Stimulated activated CD4-positive, alpha-beta T cell treated with anti-CD3 and anti-CD28 coated beads, Interleukin-1b, Interleukin-23, amount 100 ng/mL, for 4 hours (primary cell): ENCODE measurements around the gene ATG3.
A peak's percentile ranks its signal among the peaks of the same experiment; 100 is the strongest.
"Not testable (repeated sequence)": the region's sequence is repeated elsewhere in the genome, so short reads cannot be mapped to it uniquely, and the experiment has no call there.

Experiments used
- DNase-seq, 2 donors: peaks; one replicate each; pipeline ENCODE4 v3.0.0-alpha.2; 2020; ENCODE audit warnings: low read depth in 2 of 2

ATG3 gene

DNA sequence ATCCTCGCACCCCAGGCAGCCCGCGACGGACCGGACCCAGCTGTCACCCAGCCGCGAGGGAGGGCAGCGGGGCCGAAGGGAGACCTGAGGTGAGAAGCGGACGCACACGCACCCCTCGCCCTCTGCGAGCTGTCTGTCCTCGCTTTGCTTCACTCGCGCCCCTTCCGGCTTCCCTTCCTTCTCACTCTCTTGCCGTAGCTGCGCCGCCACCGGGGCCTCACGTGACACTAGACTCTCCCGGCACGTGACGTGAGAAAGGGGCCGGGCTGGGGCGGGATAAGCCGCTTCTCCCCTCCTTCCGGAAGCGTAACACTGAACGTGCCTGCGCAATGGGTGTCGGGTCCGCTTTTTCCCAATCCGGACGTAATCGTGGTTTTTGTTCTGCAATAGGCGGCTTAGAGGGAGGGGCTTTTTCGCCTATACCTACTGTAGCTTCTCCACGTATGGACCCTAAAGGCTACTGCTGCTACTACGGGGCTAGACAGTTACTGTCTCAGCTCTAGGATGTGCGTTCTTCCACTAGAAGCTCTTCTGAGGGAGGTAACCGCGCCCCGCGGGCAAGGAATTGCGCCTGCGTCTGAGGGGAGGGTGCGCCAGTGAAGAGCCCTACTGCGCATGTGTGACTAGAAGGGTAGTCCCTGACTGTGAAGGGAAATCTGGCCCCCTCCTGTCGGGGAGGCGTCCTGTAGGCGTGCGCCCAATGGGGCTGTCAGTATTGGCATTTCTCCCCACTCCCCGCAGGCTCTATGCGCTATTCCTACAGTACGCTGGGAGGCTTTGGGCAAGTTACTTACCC is at the start of gene ATG3, which contains the start of gene SLC35A5:
Gene ATG3, minus strand, starts transcription at position 229 of the 796 bp plus-strand sequence. CDS start 434 bp downstream, outside the sequence.
Gene SLC35A5, plus strand, starts transcription at position 312 of the 796 bp plus-strand sequence. CDS start 1,359 bp downstream, outside the sequence.
- peak; percentile 96 to 97 for DNase-seq

DNA sequence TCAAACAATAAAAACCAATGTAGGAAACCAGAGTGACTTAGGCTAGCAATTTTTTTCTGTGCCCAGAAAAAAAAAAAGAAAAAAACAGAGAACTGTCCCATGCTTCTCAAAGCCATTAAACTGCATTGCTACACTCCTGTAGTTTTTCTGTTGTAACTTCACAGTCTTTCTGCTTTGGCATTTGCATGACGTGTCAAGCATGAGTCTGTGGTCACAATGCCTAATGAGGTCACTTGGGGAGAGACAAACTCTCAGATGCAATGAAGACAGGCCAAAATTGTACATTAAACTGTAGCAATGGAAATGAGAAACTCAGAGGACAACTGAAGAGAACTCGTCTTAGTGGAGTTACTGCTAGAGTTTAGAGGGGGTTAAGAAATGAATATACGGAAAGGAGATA is 48.4 kb upstream of the ATG3 start:
- no peak for DNase-seq

- no peak for DNase-seq
These were observed 46.1 kb upstream of the ATG3 start for GRCh38 chr3:112607863-112608262.

GRCh38 chr3:112606098-112606497 is 44.3 kb upstream of the ATG3 start:
- no peak for DNase-seq

DNA sequence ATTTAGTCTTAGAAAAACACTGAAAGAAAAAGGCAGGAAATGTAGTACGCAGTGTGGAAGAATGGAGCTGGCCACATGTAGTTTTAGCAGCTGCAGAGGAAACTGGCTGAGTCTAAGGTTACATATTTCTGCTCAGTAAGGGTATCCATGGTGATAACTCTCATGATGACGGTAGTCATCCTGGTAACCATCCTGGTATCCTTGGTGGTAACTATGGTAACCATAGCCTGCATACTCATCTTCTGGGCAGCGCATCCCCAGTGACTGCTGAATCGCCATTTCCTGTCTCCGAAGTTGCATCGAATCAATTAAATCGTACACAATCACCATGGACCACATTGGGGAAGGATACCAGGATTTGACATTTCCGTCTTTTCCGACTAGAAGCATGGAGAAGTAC is 43.5 kb upstream of the ATG3 start:
- DNase-seq, result no peak

DNA sequence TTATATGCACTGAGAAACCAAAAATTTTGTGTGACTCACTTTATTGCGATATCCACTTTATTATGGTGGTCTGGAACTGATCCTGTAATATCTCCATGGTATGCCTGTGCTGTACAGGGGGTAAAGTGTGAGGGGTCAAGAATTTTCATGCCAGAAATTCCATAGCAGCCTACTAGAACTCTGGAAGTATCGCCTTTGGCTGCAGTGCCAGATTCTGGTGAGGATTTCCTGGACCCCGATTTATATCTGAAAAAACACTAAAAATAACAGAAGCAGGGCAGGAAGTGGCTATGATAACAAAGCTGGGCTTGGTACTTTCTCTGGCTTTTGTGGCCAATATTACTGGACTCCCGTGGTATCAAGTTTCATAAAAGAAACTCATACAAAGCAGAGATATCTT is 42.8 kb upstream of the ATG3 start:
- no peak for DNase-seq

DNA sequence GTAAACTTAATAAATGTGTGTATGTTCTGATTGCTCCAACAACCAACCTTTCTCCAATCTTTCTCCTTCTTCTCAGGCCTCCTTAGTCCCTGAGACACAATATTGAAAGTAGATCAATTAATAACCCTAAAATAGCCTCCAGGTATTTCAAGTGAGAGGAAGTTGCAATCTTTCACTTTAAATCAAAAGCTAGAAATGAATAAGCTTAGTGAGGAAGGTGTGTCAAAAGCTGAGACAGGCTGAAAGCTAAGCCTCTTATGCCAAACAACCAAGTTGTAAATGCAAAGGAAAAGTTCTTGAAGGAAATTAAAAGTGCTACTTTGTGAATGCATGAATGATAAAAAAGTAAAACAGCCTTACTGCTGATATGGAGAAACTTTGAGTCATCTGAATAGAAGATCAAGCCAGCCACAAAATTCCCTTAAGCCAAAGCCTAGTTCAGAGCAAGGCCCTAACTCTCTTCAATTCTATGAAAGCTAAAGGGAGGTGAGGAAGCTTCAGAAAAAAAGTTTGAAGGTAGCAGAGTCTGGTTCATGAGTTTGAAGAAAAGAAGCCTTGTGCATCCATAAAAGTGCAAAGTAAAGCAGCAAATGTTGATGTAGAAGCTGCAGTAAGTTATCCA is 40.6 kb upstream of the ATG3 start:
- no peak for DNase-seq

DNA sequence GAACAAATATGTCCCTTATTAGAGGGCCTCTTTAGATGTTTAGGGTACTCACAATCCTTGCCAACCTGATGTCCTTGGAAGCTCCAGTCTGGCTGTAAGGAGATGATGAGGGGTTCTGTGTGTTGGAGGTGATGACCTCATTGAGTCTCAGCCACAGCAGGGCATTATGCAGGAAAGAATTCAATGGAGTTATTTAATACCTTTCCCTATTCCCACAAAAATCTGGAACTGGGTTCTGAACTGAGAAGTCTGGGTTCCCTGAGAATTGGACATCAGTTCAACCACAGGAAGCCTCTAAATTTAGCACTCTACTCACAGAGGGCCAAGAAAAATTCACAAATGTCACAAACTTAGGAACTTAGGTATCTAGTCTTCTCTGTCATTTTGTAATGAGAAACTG is 37.0 kb upstream of the ATG3 start:
- DNase-seq, result no peak

GRCh38 chr3:112597945-112598344 is 36.2 kb upstream of the ATG3 start:
- DNase-seq, result no peak

DNA sequence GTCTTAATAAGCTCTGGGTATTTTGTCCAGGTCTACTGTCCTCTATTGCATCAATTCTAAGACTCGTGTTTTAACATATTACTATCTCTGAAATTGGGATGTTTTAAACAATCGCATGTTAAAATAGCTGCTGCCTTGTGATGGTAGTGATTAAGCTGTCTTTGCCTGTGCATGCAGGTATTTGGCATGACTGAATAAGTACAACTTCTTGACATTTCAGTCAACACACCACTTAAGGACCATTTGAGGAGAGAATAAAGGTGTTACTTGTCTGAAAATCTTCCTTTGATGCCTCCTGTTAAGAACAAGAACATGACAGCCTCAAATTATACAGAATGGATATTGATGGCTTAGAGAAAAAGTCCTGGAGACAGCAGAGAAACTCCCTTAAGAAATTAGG is 33.1 kb upstream of the ATG3 start:
- DNase-seq, result no peak

DNA sequence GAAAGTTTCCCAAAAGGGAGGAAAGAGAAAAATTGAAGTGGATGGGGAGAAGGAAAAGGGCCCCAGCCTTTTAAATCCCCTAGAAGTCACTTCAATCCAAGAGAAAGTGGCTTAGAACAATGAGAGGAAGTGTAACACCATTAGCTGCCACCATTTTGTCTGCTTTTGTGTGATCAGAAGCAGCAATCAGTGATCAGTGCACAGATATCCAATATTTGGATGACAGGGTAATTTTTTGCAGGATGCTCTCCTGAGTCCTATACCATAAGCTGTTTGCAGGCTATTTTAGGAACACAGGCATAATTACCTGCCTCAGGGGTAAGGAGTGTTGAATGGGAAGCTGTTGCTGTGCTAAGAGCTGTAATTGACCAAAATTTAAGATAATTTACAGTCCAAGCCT is 31.5 kb upstream of the ATG3 start:
- DNase-seq, result no peak

GRCh38 chr3:112587336-112587735 is 25.6 kb upstream of the ATG3 start:
- DNase-seq, result no peak

DNA sequence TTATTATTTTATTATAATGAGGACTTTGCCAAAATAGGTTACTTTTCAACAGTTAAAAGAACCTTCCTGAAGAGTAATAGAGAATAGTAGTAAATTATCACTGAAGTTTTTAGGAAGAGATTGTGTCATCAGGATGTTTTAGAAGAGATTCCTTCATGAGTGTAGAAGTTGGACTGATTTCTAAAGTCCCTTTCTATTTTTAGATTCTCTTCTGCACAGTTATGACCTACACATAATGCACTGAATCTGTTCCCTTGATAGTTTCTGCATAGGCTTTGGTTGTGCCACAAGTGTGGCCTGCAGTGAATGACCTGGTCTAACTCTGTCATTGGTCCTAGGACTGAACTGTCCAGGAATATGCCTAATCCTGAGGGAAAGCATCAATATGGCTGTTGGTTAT is 24.0 kb upstream of the ATG3 start:
- DNase-seq, result no peak

DNA sequence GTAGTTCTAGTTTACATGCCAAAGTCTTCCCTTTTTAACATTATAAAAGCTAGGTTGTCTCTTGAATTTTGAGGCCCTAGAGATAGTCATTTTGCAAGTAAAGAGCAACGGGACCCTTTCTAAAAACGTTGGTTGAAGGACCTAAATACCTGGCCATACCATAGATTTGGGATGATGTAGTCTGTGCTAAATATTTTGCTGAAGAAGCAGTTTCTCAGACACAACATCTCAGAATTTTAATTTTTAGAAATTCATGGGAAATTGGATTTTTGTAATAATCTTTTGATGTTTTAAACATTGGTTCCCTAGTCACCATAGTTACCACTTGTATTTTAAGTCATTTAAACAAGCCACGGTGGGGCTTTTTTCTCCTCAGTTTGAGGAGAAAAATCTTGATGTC is 21.3 kb upstream of the ATG3 start:
- DNase-seq, result no peak

DNA sequence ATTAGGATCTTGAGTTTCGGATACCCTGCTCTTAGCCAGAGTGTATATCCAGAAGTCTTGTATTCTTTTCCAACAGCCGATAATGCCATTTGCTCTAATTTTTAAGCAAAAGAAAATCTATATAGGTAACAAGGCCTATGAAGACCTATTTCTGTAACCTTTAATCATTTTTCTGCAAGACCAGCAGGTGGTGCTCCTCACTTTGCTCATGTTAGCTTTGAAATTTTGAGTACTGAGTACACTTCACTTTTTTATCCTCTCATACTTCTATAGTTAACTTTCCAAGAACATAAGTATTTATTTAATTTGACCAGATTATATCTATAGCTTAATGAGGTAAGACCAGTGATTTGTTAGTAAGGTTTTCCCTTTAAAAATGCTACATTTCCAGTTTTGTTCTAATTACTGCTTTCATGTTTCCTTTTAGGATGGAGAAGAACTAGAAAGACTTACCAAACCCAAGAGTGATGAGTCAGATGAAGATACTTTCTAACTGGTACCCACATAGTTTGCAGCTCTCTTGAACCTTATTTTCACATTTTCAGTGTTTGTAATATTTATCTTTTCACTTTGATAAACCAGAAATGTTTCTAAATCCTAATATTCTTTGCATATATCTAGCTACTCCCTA is 20.6 kb upstream of the ATG3 start:
- DNase-seq, result no peak

- DNase-seq, result no peak
These were observed 17.9 kb upstream of the ATG3 start for GRCh38 chr3:112579697-112580096.

DNA sequence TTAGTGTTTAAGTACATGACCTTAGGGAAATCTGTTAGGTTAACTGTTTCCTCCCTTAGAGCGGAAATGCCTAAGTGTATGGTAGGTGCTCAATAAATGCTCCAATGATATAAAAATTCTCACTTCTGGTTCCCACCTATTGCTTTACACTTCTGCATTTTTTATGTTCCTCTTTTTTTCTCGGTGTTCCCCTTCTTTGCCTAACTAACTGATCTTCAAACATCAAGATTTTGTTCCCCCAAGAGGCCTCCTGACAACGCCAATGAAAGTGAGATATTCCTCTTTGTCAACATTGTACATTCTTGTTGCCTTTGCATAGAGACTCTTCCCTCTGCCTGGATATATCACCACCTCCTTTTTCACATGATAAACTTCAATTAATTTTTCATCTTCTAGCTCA is 17.5 kb upstream of the ATG3 start:
- DNase-seq, result no peak

DNA sequence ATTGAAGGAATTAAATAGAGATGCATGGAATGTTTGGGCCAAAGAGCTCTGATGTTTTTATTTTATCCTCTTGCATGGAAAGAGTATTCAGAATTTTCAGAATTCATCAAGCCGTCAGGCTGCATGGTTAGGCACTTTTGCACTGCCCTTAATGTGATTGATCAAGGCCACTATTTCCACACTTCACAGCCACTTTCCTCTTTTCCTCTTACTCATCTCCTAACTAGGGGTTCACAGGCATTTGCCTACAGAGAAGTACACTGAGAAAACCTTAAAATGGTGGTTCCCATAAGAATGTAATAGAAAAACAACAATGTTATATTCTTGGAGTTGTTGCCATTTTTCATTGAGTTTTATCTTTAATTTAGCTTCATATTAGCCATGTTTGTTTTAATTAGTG is 10.9 kb upstream of the ATG3 start:
- DNase-seq, result no peak

DNA sequence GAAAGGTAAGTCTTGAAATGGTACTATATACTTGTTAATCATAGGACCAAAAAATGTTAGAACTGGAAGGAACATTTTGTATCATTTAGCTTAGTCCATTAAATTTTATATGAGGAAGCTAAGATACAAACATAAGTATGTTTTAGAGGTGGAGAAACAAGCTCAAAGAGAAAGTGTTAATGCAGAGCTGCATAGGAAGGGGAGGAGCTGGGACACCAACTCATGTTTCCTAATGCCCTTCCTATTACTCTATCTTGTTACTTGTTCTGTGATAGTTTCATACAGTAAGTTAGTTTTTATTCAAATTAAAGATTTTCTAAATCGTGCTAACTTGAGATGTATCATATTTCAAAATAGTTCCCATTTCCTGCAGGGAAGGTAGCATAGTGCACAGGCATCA is 7.5 kb upstream of the ATG3 start:
- no peak for DNase-seq

DNA sequence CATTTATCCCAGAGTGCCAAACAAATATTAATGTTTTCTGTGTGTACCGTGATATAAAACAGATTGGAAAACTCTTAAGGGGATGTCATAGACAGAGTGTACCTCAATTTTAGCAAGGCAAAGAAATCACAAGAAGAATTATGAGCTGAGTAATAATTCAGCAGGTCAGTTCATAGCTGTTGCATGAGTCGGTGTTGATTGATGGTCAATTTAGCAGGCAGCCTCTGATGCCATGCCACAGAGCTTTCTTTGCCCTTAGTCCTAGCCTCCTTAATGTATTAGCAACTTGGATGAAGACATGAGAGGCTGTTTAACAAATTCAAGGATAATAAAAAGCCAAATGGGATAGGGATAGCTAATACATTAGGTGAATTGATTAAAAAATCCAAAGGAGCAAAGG is 6.9 kb upstream of the ATG3 start:
- DNase-seq, result no peak

DNA sequence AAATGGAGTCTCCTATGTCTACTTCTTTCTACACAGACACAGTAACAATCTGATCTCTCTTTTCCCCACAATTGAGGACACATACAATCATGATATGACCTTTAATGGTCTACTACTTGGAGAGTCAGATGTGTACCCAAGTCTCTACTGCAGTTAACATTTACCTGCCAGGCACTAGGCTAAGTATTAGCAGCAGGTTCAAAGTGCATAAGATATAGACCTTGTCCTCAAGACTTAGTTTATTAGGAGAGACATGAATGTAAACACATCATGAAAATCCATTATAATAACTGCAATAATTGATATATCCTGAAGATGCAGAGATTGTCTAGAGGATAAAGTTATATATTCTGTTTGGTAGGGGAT is 3.2 kb upstream of the ATG3 start:
- DNase-seq, result no peak

GRCh38 chr3:112564247-112564939 is 2.6 kb upstream of the ATG3 start:
- DNase-seq, result not testable (repeated sequence)

DNA sequence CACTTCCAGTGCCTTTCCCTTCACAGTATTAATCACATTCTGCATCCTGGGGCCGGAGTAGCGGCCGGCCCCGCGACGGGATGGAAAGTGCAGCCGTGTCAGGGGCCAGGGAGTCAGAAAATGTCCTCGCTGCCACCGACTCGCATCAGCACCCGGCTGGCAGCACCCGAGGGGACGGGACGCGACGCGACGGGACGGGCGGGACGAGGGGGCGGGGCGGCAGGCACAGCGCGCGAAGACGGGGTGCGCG is 353 bp downstream of the ATG3 start:
- DNase-seq, result peak; percentile 62 to 73
